ENCODE data around the gene ARG2. TPM values are rescaled to one million over a fixed set of nuclear protein-coding genes. Genes with fewer than 3 reads are reported as not detected.

Gene ARG2
- polyA plus RNA-seq, 4 donors, result 8.5 to 29.7 (median 11.1) TPM

GRCh38 chr14:67630938-67631337 is 11.2 kb downstream of the ARG2 start:
- no peak for DNase-seq (ENCODE audit: low read depth in 4 of 4, low spot score in 2 of 4)

- DNase-seq (ENCODE audit: low read depth in 4 of 4, low spot score in 2 of 4), result no peak
These were observed 13.9 kb downstream of the ARG2 start for GRCh38 chr14:67633451-67634147.

DNA sequence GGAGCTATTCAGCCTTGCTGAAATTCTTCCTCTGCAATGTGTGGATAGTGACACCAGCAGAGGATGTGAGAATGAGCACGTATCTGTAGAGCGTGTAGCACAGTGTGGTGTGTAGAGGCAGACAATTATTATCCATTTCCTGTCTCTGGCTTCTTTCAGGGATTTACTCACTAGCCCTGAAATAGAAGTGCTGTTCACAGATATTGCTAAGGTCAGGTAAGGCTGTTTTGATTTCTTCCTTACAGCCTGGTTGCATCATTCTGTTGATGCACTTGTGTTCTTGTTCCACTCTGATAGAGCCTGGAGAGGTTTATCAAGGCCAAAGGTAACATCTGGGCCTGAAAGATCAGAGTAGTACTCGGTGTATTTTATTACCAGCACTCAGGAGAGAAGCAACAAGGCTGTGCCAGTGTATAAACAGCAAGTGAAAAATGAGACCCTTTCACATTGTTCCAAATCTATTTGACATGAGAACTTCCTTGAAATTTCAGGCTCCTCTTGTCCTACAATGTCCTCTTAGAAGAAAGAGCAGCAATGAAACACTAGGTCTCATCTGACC is 16.7 kb downstream of the ARG2 start:
- no peak for DNase-seq (ENCODE audit: low read depth in 4 of 4, low spot score in 2 of 4)

GRCh38 chr14:67638642-67639041 is 18.9 kb downstream of the ARG2 start:
- no peak for DNase-seq (ENCODE audit: low read depth in 4 of 4, low spot score in 2 of 4)

DNA sequence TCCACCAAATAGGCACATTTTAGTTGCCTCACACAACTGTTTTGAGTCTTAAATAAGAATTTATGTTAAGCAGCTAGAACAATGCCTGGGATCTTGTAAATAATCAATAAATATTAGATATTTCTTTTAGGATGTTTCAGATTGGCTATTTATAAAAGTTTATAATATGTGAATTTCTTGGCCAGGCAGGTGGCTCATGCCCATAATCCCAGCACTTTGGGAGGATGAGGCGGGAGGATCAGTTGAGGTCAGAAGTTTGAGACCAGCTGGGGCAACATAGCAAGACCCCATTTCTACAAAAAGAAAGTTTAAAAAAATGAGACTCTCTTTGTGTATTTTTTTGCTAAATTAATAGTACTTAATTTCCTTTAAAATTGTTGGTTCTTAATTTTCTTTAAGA is 21.8 kb downstream of the ARG2 start:
- DNase-seq (ENCODE audit: low read depth in 4 of 4, low spot score in 2 of 4), result no peak

GRCh38 chr14:67641902-67642749 is 22.4 kb downstream of the ARG2 start:
- DNase-seq (ENCODE audit: low read depth in 4 of 4, low spot score in 2 of 4), result no peak

GRCh38 chr14:67643713-67644112 is 24.0 kb downstream of the ARG2 start:
- DNase-seq (ENCODE audit: low read depth in 4 of 4, low spot score in 2 of 4), result no peak

- no peak for DNase-seq (ENCODE audit: low read depth in 4 of 4, low spot score in 2 of 4)
These were observed 24.7 kb downstream of the ARG2 start for GRCh38 chr14:67644428-67644827.

GRCh38 chr14:67645414-67645813 is 25.7 kb downstream of the ARG2 start:
- DNase-seq (ENCODE audit: low read depth in 4 of 4, low spot score in 2 of 4), result no peak

- DNase-seq (ENCODE audit: low read depth in 4 of 4, low spot score in 2 of 4), result no peak
These were observed 26.4 kb downstream of the ARG2 start for GRCh38 chr14:67646131-67646530.

DNA sequence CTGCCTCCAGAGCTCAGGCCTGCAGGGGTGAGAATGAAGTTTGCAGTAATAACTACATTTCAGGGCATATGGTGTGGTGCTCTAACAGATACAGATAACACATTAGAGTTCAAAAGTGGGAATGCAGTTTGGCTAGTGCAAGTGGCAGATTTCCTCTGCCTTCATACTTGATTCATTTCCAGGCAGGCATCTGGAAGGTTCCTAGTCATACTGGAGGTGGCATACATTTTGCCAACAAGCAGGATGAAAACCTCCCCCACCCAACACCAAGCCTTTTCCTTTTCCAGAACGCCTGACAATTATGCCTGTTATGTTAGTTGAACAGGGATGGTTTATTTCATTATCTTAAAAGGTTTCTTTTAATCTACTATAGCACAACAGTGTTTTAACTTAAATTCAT is 30.4 kb downstream of the ARG2 start:
- no peak for DNase-seq (ENCODE audit: low read depth in 4 of 4, low spot score in 2 of 4)

DNA sequence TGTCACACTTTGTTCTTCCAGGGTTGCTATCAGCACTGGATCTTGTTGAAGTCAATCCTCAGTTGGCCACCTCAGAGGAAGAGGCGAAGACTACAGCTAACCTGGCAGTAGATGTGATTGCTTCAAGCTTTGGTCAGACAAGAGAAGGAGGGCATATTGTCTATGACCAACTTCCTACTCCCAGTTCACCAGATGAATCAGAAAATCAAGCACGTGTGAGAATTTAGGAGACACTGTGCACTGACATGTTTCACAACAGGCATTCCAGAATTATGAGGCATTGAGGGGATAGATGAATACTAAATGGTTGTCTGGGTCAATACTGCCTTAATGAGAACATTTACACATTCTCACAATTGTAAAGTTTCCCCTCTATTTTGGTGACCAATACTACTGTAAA is 31.0 kb downstream of the ARG2 start:
- no peak for DNase-seq (ENCODE audit: low read depth in 4 of 4, low spot score in 2 of 4)

DNA sequence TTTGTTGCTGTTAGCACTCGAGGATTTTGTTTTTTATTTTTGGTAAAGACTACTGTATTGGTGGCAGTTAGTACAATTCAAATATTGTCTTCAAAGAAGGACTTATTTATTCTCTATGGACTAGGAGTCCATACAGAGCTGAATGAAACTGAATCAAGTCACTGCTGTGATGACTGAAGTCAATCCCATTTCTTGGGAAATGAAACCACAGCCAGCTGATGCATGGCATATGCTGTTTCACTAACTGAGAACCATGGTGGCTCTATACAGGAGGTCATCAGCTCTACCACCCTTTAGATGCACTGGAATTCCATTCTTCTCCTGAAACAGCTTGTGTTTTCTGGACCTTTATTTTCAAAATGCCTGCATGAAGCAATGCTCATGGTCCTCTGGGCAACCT is 32.5 kb downstream of the ARG2 start:
- DNase-seq (ENCODE audit: low read depth in 4 of 4, low spot score in 2 of 4), result no peak

DNA sequence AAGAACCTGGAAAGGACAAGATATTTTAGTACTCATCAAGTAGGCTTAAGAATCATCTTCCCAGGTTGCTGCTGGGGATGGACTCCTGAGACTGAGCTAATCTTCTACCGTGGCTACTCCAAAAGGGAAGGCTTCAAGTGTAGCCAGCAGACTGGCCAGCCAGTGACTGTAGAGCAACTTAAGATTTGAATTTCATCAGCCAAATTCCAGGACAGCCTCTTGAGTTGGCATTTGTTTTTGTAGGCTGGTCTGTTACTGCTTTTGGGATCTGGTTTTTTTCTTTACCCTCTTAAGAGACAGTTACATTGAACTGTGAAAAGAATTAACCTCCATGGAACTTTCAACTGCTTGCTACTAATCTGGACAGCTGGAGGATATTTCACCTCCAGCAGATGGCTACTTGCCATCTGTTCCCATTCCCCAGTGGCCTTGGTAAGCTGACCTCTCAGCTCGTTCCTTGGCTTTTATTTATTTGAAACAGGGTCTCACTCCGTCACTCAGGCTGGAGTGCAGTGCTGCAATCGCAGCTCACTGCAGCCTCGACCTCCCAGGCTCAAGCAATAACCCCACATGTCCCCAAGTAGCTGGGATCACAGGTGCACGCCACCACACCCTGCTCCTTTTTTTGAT is 34.0 kb downstream of the ARG2 start:
- DNase-seq (ENCODE audit: low read depth in 4 of 4, low spot score in 2 of 4), result no peak

- no peak for DNase-seq (ENCODE audit: low read depth in 4 of 4, low spot score in 2 of 4)
These were observed 43.9 kb downstream of the ARG2 start for GRCh38 chr14:67663633-67664032.

DNA sequence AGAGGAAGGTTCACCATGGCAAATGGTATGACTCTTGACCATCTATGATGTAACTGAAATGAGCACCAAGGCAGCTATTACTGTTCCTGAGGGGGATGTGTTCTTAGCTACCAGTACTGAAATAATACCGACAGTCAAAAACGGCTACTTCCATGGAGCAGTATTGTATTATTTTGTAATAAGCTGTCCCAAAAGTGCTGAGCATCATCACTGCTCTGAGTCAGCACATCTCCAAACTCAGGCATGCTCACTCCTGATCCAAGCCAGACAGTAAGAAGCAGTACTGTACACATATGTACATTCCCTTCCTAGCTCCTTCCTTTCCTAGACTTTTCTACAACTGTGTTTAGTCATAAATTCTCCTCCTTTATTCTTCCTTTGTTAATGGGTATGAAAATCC is 46.1 kb downstream of the ARG2 start:
- DNase-seq (ENCODE audit: low read depth in 4 of 4, low spot score in 2 of 4), result no peak

- DNase-seq (ENCODE audit: low read depth in 4 of 4, low spot score in 2 of 4), result peak in 1 of 4 donors; percentile 52
These were observed 47.2 kb downstream of the ARG2 start for GRCh38 chr14:67666750-67667449.

DNA sequence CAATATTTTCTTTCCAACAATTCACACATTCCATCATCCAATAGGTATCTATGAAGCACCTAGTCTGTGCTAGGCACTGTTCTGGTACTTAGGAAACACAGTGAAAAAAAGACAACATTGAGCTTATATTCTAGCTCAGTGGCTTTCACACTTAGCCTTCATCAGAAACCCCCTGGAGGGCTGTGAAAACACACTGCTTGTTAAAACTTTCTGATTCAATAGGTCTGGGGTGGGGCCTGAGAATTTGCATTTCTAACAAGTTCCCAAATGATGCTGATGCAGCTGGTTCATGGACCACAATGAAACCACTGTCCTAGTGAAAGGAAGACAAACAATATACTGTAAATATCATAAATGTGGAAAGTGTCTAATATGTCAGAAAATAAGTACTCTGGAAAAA is 48.8 kb downstream of the ARG2 start:
- no peak for DNase-seq (ENCODE audit: low read depth in 4 of 4, low spot score in 2 of 4)

DNA sequence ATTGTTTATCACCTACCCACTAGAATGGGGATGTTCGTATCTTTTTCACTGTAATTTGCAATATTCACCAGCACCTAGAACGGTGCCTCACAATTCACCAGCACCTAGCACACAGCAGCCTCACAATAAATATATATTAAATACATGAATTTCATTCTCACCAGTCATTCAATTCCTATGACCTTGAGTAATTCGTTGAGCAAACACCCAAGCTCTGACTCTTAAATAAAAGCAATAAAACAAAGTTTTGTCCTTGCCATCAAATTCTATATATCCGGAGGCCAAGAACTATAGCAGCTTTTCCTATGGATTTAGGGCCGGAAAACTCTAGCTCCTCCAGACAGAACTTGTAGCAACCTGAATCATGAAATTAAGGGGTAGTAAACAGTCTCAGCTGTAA is 53.7 kb downstream of the ARG2 start:
- DNase-seq (ENCODE audit: low read depth in 4 of 4, low spot score in 2 of 4), result no peak

GRCh38 chr14:67674139-67674479 is 54.4 kb downstream of the ARG2 start:
- peak in 3 of 4 donors; percentile 45 to 70 (median 54) for DNase-seq (ENCODE audit: low read depth in 4 of 4, low spot score in 2 of 4)
